HUES48 (cell line): ENCODE data around the gene UROS.

Experiments used
- H3K27ac ChIP-seq: one replicate; pipeline ENCODE4 v1.7.0; 2013; ENCODE audit warnings: low read depth, low read length, inconsistent platforms
- H3K27me3 ChIP-seq: 2 replicates; pipeline ENCODE4 v1.6.1; 2013; ENCODE audit warnings: mild to moderate bottlenecking, low read length; ENCODE audit not compliant: control insufficient read depth, insufficient read depth
- H3K36me3 ChIP-seq: 2 replicates; pipeline ENCODE4 v1.6.1; 2013; ENCODE audit warnings: low read length; ENCODE audit not compliant: control insufficient read depth, insufficient read depth
- H3K4me1 ChIP-seq: 2 replicates; pipeline ENCODE4 v1.6.1; 2013; ENCODE audit warnings: mild to moderate bottlenecking, low read length; ENCODE audit not compliant: control insufficient read depth, insufficient read depth
- H3K4me3 ChIP-seq: 2 replicates; pipeline ENCODE4 v1.5.1; 2013; ENCODE audit warnings: mild to moderate bottlenecking, low read depth, low read length
- H3K9ac ChIP-seq: 2 replicates; pipeline ENCODE4 v1.6.1; 2013; ENCODE audit warnings: mild to moderate bottlenecking, low read depth, low read length, moderate library complexity
- H3K9me3 ChIP-seq: 2 replicates; pipeline ENCODE4 v1.6.1; 2013; ENCODE audit warnings: low read length; ENCODE audit not compliant: control insufficient read depth, insufficient read depth

Gene UROS

DNA sequence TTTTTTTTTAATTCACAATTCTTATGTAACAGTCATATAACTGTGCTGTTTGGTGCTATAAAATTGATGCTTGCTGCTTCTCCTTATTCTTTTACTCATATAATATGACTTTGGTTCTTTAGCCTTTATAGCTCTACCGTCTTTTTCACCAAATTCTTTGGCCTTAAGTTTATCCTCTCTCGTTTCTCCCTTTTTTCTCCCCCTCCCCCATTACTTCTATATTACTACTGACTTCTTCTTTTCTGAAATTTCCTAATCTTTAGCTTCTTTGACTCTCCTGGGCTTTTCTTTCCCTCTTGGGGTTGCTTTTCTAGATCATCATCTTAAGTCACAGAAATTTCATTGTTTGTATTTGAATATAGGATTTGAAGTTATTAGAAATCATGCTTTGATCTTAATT, 4.1 kb upstream of the UROS start:
- Histone ChIP-seq H3K4me3 (no peak overlapping the region), H3K9me3 (no peaks in the 10 kb centered on the region), H3K36me3 (peaks cover 72% of the 10 kb centered on the region), H3K27ac (no peak overlapping the region), H3K9ac (no peak overlapping the region), H3K27me3 (no peaks in the 10 kb centered on the region), H3K4me1 (peaks cover 6% of the 10 kb centered on the region; the same call in 1 of the 2 replicates)

DNA sequence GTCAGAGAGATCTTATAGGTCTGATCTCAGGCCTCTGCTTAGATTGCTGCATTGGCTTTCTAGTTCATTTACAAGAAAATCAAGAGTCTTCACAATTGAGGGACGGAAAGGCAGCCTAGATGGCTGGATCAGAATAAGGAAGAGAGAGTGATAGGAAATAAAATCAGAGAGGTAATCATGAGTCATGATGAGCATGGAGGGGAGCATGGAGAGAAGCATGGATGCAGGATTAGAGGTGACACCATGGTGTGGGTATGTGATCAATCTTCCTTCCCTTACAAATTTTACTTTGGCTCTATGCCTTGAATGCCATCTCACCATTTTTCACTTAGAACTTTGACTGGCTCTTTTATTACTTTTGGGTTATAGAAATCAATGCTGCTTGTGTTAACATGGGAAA, 1.7 kb upstream of the UROS start:
- Histone ChIP-seq H3K9ac (0 out of 2 replicates have a peak overlapping the region, but pooled peaks have one; percentile 99), H3K4me1 (peaks cover 6% of the 10 kb centered on the region; the same call in 1 of the 2 replicates), H3K27ac (no peak overlapping the region), H3K36me3 (peaks cover 48% of the 10 kb centered on the region), H3K9me3 (no peaks in the 10 kb centered on the region), H3K27me3 (no peaks in the 10 kb centered on the region), H3K4me3 (peak overlapping the region; percentile 81)

DNA sequence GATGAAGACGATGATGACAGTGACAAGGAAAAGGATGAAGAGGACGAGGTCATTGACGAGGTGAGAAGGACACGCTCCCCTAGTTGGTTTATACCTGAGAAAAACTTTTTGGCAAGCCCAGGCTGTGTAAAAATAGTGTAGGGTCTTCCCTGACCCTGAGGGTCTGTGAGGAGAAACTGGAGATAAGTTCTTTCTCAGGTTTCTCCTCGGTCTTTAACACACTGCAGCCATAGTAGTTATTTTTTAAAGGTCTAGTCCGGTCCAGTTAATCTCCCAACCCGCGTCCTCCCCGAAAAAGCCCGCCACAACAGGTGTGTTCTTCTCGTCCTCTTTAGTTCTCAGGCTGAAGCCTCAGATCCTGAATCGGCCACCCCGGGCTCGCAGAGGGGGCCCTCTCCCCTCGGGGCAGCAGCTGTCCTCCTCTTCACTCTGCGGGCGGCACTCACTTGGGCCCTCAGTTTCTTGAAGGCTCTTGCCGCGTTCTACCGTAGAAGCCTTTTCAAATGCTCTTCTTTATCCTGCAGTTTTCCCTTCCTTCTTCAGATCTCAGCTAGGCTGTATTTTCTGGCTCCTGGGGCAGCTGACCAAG, 699 bp upstream of the UROS start:
- Histone ChIP-seq H3K27me3 (no peaks in the 10 kb centered on the region), H3K4me1 (peaks cover 6% of the 10 kb centered on the region; the same call in 1 of the 2 replicates), H3K27ac (peak overlapping the region; percentile 96), H3K9ac (peak overlapping the region; percentile 99), H3K4me3 (peak overlapping the region; percentile 81), H3K36me3 (peaks cover 38% of the 10 kb centered on the region), H3K9me3 (no peaks in the 10 kb centered on the region)

DNA sequence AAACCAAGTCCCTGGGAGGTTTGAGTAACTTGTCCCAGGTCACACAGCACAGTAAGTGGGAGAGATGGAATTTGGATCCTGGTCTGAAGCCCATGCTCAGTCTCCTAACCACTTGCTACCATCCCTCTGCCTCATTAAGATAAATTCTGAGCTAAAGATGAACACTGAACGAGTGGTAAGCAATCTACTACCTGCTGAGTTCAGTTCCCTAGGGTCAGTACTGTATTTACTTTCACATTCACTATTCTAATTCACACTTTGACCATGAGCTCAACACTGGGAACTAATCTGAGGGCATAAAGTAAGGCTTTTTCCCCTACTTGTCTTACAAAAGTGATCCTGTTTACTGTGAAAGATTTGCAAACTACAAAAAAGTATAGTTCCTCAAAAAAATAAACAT, 2.4 kb downstream of the UROS start:
- Histone ChIP-seq H3K27ac (no peak overlapping the region), H3K4me1 (peaks cover 6% of the 10 kb centered on the region; the same call in 1 of the 2 replicates), H3K4me3 (no peak overlapping the region), H3K36me3 (peaks cover 15% of the 10 kb centered on the region), H3K9ac (no peak overlapping the region), H3K9me3 (no peaks in the 10 kb centered on the region), H3K27me3 (no peaks in the 10 kb centered on the region)

DNA sequence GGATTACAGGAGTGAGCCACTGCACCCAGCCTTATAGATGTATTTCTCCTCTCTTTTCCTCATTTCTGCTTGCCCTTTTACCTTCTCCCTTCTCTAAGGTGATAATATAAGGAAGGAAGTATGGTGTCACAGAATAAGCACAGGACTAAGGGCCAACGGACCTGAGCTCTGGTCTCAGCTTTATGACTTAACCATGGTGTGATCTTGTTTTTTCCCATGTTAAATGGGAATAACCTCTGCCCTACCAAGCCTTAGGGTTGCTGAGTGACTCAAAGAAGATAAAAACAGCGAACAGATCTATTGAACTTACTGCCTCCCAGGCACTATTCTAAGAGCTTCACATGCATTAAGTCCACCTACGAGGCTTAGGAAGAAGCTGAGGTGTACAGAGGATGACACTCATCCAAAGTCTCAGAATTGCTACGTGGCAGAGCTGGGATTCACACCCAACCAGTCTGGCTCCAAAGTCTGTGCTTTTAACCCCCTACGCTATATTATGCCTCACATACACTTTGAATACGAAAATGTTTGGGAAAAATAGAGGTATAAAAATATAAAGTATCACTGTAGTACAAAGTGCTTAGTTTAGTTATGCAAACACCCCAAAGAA, 5.6 kb downstream of the UROS start:
- no peaks in the 10 kb centered on the region for H3K4me1 ChIP-seq
- H3K9ac ChIP-seq: no peak overlapping the region
- H3K9me3 ChIP-seq: no peaks in the 10 kb centered on the region
- H3K27me3 ChIP-seq: no peaks in the 10 kb centered on the region
- H3K4me3 ChIP-seq: no peak overlapping the region
- H3K27ac ChIP-seq: no peak overlapping the region
- peaks cover 30% of the 10 kb centered on the region for H3K36me3 ChIP-seq

DNA sequence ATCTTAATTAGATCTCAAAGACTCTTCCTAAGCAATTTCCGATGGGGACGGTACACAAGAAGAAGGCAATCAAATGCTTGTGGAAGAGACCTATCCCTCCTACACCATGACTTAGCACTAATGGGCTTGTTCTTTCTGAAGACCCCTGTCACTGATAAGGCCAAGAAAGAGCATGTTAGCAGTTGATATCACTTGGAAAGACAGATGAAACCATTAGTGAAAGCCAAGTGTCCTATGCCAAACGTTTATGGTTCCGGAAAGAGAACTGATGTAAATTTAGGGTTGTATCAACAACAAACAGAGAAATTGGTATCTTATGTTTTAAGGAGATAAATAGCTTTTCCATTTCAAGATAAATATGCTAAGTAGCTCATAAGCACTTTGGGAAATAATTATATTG, 6.5 kb downstream of the UROS start:
- Histone ChIP-seq H3K9me3 (no peaks in the 10 kb centered on the region), H3K27ac (no peak overlapping the region), H3K9ac (no peak overlapping the region), H3K4me3 (no peak overlapping the region), H3K36me3 (peaks cover 37% of the 10 kb centered on the region), H3K4me1 (no peaks in the 10 kb centered on the region), H3K27me3 (no peaks in the 10 kb centered on the region)

DNA sequence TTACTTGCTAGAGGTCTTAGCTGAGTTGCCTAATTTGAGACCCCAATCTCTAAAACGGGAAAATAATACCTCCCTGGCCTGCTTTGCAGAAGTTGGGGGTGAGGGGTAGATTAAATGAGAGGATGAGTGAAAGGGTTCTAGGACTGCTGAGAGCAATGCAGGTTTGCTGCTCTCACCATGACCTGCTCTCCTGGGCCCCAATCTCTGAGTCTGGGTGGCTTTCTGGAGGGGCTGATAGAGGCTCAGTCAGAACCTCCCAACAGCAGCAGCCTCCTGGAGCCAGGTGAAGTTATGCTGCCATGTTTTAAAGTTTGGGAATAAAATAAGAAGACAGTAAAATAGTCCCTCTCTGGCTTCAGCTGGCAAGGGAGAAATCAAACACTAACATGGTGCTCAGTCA, 7.3 kb downstream of the UROS start:
- H3K27me3 ChIP-seq: no peaks in the 10 kb centered on the region
- no peaks in the 10 kb centered on the region for H3K9me3 ChIP-seq
- H3K4me3 ChIP-seq: no peak overlapping the region
- H3K27ac ChIP-seq: no peak overlapping the region
- H3K9ac ChIP-seq: no peak overlapping the region
- no peaks in the 10 kb centered on the region for H3K4me1 ChIP-seq
- peaks cover 45% of the 10 kb centered on the region for H3K36me3 ChIP-seq

DNA sequence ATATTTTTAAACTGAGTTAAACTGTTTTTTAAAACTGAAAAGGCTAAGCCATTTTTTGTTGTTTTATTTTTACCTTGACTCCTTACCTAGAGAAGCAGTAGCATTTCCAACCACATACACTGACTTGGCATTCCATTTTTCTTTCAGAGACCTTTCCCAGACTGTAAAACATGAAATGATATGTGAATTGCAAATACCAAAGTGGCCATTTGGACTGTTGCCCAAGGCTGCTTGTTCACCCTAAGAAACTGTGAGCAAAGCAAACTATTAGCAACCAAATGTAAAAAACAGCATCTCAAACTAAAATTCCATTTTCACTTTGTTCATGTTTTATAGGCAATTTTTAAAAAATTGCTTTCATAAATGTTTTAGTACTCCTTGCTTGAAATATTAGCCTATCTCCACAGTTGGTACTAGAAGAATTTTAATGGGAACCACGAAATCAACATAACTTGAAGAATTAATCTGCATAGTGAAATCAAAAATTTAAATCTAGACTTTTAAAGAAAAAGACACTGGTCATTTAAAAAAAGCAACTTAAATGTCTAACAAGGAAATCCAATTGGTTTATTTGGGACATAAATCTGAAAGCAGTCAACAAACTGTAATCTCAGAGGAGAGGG, 10.8 kb downstream of the UROS start:
- Histone ChIP-seq H3K27ac (no peak overlapping the region), H3K4me3 (no peak overlapping the region), H3K9me3 (no peaks in the 10 kb centered on the region), H3K9ac (no peak overlapping the region), H3K36me3 (peaks cover 70% of the 10 kb centered on the region), H3K4me1 (no peaks in the 10 kb centered on the region), H3K27me3 (no peaks in the 10 kb centered on the region)

DNA sequence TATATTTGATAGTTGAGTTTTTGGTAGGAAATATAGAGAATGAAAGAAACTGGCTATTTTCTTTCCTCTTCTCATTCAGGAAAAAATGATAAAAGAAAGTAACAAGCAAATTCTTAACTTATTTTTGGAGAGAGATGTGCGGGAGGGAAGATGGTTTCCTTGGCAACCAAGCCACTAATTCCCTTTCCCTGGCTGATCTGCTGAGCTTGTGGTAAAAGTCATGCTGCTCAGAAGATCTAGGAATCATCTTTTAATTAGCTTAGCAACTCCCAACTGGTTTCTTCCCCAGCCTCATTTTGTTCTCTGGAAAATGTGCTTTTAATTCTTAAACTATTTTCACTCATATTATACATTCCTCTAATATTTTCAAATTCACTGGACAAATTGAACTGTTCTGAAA, 11.8 kb downstream of the UROS start:
- no peak overlapping the region for H3K9ac ChIP-seq
- H3K36me3 ChIP-seq: peaks cover 78% of the 10 kb centered on the region

DNA sequence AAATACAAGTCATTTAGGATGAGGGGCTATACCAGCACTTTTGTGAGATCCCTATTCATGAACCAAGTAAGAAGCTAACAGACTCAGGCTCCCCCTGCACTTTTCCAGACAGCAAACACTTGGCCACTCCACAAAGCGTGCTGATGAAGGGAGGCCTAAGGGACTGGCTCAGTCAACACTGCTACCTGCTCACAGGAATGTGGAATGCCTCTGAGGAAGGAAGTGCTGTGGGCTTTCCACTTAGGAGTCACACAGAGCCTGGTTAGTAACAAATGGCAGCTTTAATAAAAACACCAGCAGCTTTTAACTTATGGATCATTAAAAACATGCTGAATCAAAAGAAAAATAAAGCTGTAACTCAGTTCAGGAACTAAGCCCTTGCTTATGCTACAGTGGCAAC, 15.0 kb downstream of the UROS start:
- Histone ChIP-seq H3K4me3 (no peak overlapping the region), H3K27ac (no peak overlapping the region), H3K9ac (no peak overlapping the region), H3K9me3 (no peaks in the 10 kb centered on the region), H3K27me3 (no peaks in the 10 kb centered on the region), H3K36me3 (peaks cover 71% of the 10 kb centered on the region), H3K4me1 (no peaks in the 10 kb centered on the region)

More for the DNA sequence above, 11.8 kb downstream of the UROS start:
- no peak overlapping the region for H3K4me3 ChIP-seq
- no peaks in the 10 kb centered on the region for H3K9me3 ChIP-seq
- H3K27me3 ChIP-seq: no peaks in the 10 kb centered on the region
- no peaks in the 10 kb centered on the region for H3K4me1 ChIP-seq
- H3K27ac ChIP-seq: no peak overlapping the region

DNA sequence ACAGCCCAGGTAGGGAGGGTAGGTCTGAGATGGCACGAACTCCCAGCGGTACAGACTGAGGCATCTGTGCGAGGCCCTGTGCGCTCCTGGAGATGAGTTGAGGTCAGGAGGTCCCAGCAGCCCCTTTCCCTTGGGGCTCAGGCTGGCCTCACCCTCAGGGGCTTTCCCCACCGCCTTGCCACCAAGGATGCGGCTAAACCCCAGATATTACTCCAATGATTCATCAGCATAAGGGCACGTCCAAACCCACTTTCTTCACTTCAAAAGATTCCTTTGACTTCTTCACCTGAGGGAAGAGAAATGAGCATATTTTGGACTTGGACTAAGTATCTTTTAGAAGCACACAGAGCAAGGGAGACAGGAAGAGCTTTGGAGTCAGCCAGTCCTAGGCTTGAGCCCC, 20.3 kb downstream of the UROS start:
- Histone ChIP-seq H3K27ac (no peak overlapping the region), H3K9ac (no peak overlapping the region), H3K27me3 (no peaks in the 10 kb centered on the region), H3K4me1 (no peaks in the 10 kb centered on the region), H3K36me3 (peaks cover 58% of the 10 kb centered on the region), H3K4me3 (no peak overlapping the region), H3K9me3 (no peaks in the 10 kb centered on the region)
